Nephron progenitor cell (in vitro differentiated cells): Measurements from ENCODE around the gene MAN1C1.

ENCODE experiments used
- DNase-seq: peaks from one replicate; pipeline ENCODE4 v3.0.0; 2021
- H3K27ac Mint-ChIP-seq: 2 replicates; pipeline ENCODE4 v1.8.0; 2021; ENCODE audit warnings: mild to moderate bottlenecking, moderate library complexity, mixed read lengths
- H3K27me3 Mint-ChIP-seq: 2 replicates; pipeline ENCODE4 v1.8.0; 2021; ENCODE audit warnings: mild to moderate bottlenecking, low read depth, mixed read lengths; ENCODE audit not compliant: poor library complexity
- H3K36me3 Mint-ChIP-seq: 2 replicates; pipeline ENCODE4 v1.8.0; 2021; ENCODE audit warnings: low read depth, mixed read lengths
- H3K4me1 Mint-ChIP-seq: 2 replicates; pipeline ENCODE4 v1.8.0; 2021; ENCODE audit warnings: mixed read lengths
- H3K4me3 Mint-ChIP-seq: 2 replicates; pipeline ENCODE4 v1.8.0; 2021; ENCODE audit warnings: mild to moderate bottlenecking, moderate library complexity, mixed read lengths
- H3K9me3 Mint-ChIP-seq: 2 replicates; pipeline ENCODE4 v1.8.0; 2021; ENCODE audit warnings: mild to moderate bottlenecking, moderate library complexity, mixed read lengths
- TF ChIP-seq, protein P1 (sequence below): fragments of 200-600 bp; sonication (generic); IDR thresholded peaks from 2 replicates; pipeline ENCODE4 v1.5.0; 2021; ENCODE audit warnings: antibody characterized with exemption

MAN1C1 gene

DNA sequence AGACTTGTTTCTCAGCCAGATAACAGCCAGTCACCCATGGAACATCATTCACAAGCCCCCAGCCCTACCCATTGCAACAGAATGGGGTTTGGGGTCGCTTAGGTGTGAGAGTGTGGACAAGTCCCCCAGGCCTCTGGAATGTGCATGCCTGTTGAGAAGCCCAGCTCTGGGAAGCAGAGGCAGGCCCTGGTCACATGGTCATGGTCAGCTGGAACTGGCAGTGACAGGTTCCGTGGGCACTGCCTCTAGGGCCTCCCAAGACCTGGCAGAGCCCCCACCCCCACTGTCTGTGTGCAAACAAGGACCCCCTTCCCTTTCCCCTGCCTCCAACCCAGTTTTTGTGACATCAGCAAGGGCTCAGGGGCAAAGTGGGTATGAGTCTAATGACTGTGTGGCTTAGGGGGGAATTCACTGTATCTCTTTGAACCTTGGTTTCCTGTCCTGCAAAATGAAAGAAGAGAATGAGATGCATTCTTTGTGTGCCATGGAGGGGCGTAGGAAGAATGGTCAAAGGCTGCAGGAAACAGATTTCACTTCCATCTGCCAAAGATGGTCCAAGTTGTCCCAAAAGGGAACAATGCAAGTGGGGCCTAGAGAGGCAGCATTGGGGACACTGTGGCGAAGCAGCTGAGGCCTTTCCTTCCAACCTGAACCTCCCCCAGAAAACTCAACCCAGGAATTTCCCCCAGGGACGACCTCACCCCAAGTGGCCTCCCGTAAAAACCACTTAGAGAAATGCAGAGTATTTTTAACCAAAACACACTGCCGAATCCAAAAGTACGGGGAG lies 148.7 kb downstream of the MAN1C1 start:
- Mint-ChIP-seq H3K9me3 (no peaks in the 10 kb centered on the region), H3K27me3 (peaks cover 21% of the 10 kb centered on the region), H3K4me3 (no peak overlapping the region), H3K27ac (no peak overlapping the region), H3K36me3 (no peaks in the 10 kb centered on the region), H3K4me1 (peaks cover 43% of the 10 kb centered on the region)
- TF ChIP-seq, protein P1, sequence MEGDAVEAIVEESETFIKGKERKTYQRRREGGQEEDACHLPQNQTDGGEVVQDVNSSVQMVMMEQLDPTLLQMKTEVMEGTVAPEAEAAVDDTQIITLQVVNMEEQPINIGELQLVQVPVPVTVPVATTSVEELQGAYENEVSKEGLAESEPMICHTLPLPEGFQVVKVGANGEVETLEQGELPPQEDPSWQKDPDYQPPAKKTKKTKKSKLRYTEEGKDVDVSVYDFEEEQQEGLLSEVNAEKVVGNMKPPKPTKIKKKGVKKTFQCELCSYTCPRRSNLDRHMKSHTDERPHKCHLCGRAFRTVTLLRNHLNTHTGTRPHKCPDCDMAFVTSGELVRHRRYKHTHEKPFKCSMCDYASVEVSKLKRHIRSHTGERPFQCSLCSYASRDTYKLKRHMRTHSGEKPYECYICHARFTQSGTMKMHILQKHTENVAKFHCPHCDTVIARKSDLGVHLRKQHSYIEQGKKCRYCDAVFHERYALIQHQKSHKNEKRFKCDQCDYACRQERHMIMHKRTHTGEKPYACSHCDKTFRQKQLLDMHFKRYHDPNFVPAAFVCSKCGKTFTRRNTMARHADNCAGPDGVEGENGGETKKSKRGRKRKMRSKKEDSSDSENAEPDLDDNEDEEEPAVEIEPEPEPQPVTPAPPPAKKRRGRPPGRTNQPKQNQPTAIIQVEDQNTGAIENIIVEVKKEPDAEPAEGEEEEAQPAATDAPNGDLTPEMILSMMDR = no peak
- DNase-seq = no peak

DNA sequence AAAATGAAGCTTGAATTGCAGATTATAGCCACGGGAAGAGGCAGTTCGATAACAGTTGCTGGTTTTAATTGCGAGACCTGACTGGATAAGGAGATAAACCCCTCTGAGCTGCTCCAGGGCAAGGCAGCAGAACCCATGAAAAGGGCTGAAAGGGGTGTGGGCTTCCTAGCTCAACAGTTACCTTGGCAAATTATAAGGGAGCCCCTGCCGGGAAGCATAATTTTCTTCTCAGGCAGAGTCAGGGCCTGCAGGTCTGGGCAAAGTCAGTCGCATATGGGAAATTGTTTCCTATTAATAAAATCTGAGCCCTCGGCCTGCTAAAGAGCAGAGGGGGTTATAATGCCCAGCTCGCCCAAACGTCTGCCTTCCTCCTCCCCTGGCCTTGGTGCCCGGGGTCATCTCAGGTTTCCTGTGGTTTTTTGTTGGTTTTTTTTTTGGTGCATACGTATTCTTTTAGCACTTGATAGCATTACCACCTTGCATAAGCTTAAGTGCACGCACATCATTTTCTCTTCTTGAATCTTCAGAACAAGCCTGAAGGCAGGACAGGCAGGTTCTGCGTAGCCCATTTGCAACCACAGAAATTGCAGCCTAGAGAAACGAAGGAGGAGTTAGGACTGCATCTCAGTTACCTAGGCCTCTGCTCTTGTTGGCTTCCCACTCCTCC lies 149.5 kb downstream of the MAN1C1 start:
- H3K9me3 Mint-ChIP-seq = no peaks in the 10 kb centered on the region
- H3K27me3 Mint-ChIP-seq = peaks cover 26% of the 10 kb centered on the region

DNA sequence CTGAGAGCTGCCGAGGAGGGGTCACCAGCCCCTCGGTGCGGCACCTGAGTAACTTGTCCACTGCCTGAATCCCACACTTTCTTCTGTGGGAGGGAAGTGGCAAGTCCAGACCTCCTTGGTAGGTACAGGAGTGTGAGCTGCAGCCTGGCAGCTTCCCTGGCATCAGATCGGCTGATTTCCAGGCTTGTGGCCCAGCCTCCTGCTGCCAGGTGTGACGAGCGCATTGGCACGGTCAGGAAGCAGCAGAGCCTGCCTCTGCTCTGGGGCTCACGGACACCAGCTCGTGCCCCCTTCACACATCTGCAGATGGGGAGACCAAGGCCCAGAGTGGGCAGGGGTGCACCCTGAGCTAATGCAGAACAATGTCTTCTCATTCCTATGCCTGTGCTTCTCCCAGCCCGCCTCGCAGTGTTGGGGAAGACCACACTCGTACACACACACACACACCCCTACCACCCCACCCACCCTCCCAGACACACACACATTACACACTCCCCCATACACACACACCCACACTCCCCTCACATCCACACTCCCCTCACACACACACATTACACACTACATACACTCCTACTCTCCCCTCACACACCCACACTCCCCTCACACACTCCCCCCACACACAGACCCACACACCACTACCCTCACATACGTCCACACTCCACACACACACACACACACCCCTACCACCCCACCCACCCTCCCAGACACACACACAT lies 150.3 kb downstream of the MAN1C1 start:
- Mint-ChIP-seq H3K36me3 (no peaks in the 10 kb centered on the region), H3K4me1 (peaks cover 52% of the 10 kb centered on the region), H3K27ac (no peak overlapping the region), H3K9me3 (no peaks in the 10 kb centered on the region), H3K27me3 (peaks cover 21% of the 10 kb centered on the region), H3K4me3 (no peak overlapping the region)
- DNase-seq = no peak
- TF ChIP-seq, protein P1 = no peak

More for the DNA sequence above, 149.5 kb downstream of the MAN1C1 start:
- Mint-ChIP-seq H3K36me3 (no peaks in the 10 kb centered on the region), H3K4me1 (peaks cover 44% of the 10 kb centered on the region), H3K27ac (no peak overlapping the region), H3K4me3 (no peak overlapping the region)
- DNase-seq = no peak
- TF ChIP-seq, protein P1 = no peak

DNA sequence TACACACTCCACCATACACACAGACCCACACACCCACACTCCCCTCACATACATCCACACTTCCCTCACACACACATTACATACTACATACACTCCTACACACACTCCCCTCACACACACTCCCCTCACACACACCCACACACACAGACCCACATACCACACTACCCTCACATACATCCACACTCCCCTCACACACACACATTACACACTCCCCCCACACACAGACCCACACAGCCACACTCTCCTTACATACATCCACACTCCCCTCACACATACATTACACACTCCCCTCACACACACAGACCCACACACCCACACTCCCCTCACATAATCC lies 150.8 kb downstream of the MAN1C1 start:
- DNase-seq = no peak
- Mint-ChIP-seq H3K27me3 (peaks cover 17% of the 10 kb centered on the region), H3K9me3 (no peaks in the 10 kb centered on the region), H3K27ac (no peak overlapping the region), H3K4me3 (no peak overlapping the region), H3K36me3 (no peaks in the 10 kb centered on the region), H3K4me1 (peaks cover 57% of the 10 kb centered on the region)
- TF ChIP-seq, protein P1 = no peak

DNA sequence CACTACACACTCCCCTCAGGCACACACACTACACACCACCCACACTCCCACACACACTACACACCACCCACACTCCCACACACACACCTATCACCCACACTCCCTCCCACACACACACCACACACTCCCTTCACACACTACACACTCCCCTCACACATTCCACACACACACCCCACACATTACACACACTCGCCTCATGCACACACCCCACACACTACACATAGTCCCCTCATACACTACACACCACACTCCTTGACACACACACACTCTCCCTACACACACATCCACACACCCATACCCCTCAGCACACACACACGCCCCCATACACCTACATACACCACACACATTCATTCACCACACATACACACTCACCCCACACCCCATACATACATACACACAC lies 152.4 kb downstream of the MAN1C1 start:
- H3K27me3 Mint-ChIP-seq = peaks cover 16% of the 10 kb centered on the region
- no peaks in the 10 kb centered on the region for H3K36me3 Mint-ChIP-seq
- H3K9me3 Mint-ChIP-seq = no peaks in the 10 kb centered on the region
- H3K4me3 Mint-ChIP-seq = no peak overlapping the region
- H3K4me1 Mint-ChIP-seq = peaks cover 73% of the 10 kb centered on the region
- TF ChIP-seq, protein P1 = no peak
- no peak overlapping the region for H3K27ac Mint-ChIP-seq
- no peak for DNase-seq
